Frontal cortex (tissue), 4 donors: ENCODE data around the gene SHE. TPM values are rescaled to one million over a fixed set of nuclear protein-coding genes. Genes with fewer than 3 reads are reported as not detected.

ENCODE experiments used
- DNase-seq, 2 donors: peaks; one replicate each; pipeline ENCODE4 v3.0.0; 2012; ENCODE audit warnings: low spot score in 2 of 2
- FAIRE-seq: peaks from 2 replicates; lab custom pipeline; 2012; peaks lifted over from hg19 to GRCh38; lab: Jason Lieb, UNC
- total RNA-seq: library from RNA; depleted of rRNA; stranded (reverse); fragments of >200 nt; gene quantifications from one replicate; pipeline ENCODE4 v1.2.3, GENCODE V29; 2014
- donor health status: control.
- donor health status: control.
- donor health status: control.

Gene SHE
- total RNA-seq, 1 donor from 2014 or later = 2.0 TPM

GRCh38 chr1:154429841-154430611 lies 72.2 kb downstream of the SHE start:
- FAIRE-seq = no peak
- DNase-seq = no peak

Other genes with a start within 250 kb of the SHE start
- 75.8 TPM for gene HAX1, start 229.8 kb downstream of the SHE start, total RNA-seq
- gene AQP10, start 181.3 kb downstream of the SHE start, total RNA-seq = not detected
- gene ATP8B2, start 176.9 kb downstream of the SHE start, total RNA-seq = 25.3 TPM
- gene IL6R, start 97.1 kb downstream of the SHE start, total RNA-seq = 3.3 TPM
- gene TDRD10, start 193 bp downstream of the SHE start, total RNA-seq = 0.41 TPM
- gene UBE2Q1, start 56.2 kb upstream of the SHE start, total RNA-seq = 25.3 TPM
- gene CHRNB2, start 65.4 kb upstream of the SHE start, total RNA-seq = 17.9 TPM
- gene ADAR, start 105.8 kb upstream of the SHE start, total RNA-seq = 63.2 TPM